PFSK-1 (cell line): ENCODE data around the gene FZD1.

Source experiments
- POLR2AphosphoS5 ChIP-seq: IDR thresholded peaks from 2 replicates; pipeline ENCODE4 v1.6.1; 2012; ENCODE audit warnings: low read depth, mild to moderate bottlenecking, control low read depth, low read length, moderate library complexity
- SIN3A ChIP-seq: IDR thresholded peaks from 2 replicates; pipeline ENCODE4 v1.6.1; 2012; ENCODE audit warnings: mild to moderate bottlenecking, low read length, moderate library complexity, borderline replicate concordance; ENCODE audit not compliant: insufficient read depth
- TAF1 ChIP-seq: IDR thresholded peaks from 2 replicates; pipeline ENCODE4 v1.6.1; 2012; ENCODE audit warnings: low read length, control low read depth, borderline replicate concordance; ENCODE audit not compliant: insufficient read depth

DNA sequence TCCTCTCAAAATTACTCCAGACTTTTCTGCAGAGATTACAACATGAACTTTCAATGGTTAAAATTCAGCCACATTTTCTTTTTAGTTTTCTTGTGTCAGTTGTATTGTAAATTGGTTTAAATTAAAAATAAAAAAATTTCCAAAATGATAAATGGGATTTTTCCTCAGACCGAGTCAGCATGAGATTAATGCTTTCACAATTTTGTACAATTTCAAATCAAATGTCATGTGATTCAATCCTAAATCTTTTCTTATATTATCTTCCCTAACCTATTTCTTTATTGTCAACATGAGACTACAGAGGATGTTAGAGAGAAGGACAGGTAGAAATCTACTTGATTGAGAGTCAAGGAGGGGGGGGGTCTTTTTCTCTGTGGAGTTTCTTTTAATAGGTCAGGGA is 33.7 kb downstream of the FZD1 start:
- no peak for TF ChIP-seq POLR2AphosphoS5
- TF ChIP-seq SIN3A: no peak
- no peak for TF ChIP-seq TAF1
